Fibroblast of lung (primary cell): Measurements from ENCODE around the gene MDFIC. TPM values are rescaled to one million over a fixed set of nuclear protein-coding genes. Genes with fewer than 3 reads are reported as not detected.

Experiments used
- DNase-seq, 2 donors: peaks; one replicate each; pipeline versions ENCODE4 v3.0.0 to v3.0.0-alpha.2; 2010; ENCODE audit warnings: low read depth in 2 of 2
- H2AFZ ChIP-seq: 2 replicates; pipeline ENCODE4 v1.5.1; 2012; ENCODE audit warnings: low read length, control low read depth, inconsistent platforms
- H3K27ac ChIP-seq: 2 replicates; pipeline ENCODE4 v1.5.1; 2011; ENCODE audit warnings: low read length, control low read depth; ENCODE audit not compliant: insufficient read depth
- H3K27me3 ChIP-seq: 2 replicates; pipeline ENCODE4 v1.5.1; 2011; ENCODE audit warnings: mild to moderate bottlenecking, low read length; ENCODE audit not compliant: control insufficient read depth, insufficient read depth
- H3K36me3 ChIP-seq: 2 replicates; pipeline ENCODE4 v1.5.1; 2011; ENCODE audit warnings: low read length; ENCODE audit not compliant: control insufficient read depth, insufficient read depth
- H3K4me1 ChIP-seq: 2 replicates; pipeline ENCODE4 v1.5.1; 2011; ENCODE audit warnings: low read length; ENCODE audit not compliant: control insufficient read depth, insufficient read depth; ENCODE audit errors: extremely low read depth
- H3K4me2 ChIP-seq: 2 replicates; pipeline ENCODE4 v1.5.1; 2011; ENCODE audit warnings: low read length, control low read depth; ENCODE audit not compliant: insufficient read depth; ENCODE audit errors: extremely low read depth
- H3K4me3 ChIP-seq, 4 experiments: fragments of 200-600 bp in 1 of 4; sonication (generic) in 1 of 4; replicated peaks in 1 of 4; 2 replicates each; pipeline ENCODE4 v1.5.1; 2011 to 2016; ENCODE audit warnings: low read length in 4 of 4, low read depth in 3 of 4, mild to moderate bottlenecking in 3 of 4, control low read depth in 2 of 4, inconsistent platforms in 1 of 4, mixed read lengths in 1 of 4; ENCODE audit not compliant: insufficient read depth in 1 of 4; ENCODE audit errors: control extremely low read depth in 1 of 4
- H3K79me2 ChIP-seq: 2 replicates; pipeline ENCODE4 v1.5.1; 2012; ENCODE audit warnings: mild to moderate bottlenecking, low read length, inconsistent platforms; ENCODE audit not compliant: control insufficient read depth, insufficient read depth
- H3K9ac ChIP-seq: 2 replicates; pipeline ENCODE4 v1.5.1; 2011; ENCODE audit warnings: mild to moderate bottlenecking, low read length, control low read depth; ENCODE audit not compliant: insufficient read depth
- H3K9me3 ChIP-seq: 2 replicates; pipeline ENCODE4 v1.5.1; 2012; ENCODE audit warnings: low read depth, low read length; ENCODE audit not compliant: control insufficient read depth, insufficient read depth
- H4K20me1 ChIP-seq: 2 replicates; pipeline ENCODE4 v1.5.1; 2011; ENCODE audit warnings: low read length; ENCODE audit not compliant: control insufficient read depth, insufficient read depth; ENCODE audit errors: extremely low read depth
- EZH2 ChIP-seq: IDR thresholded peaks from 2 replicates; pipeline ENCODE4 v1.5.1; 2012; ENCODE audit warnings: low read length, control low read depth, mild to moderate bottlenecking; ENCODE audit errors: missing control alignments
- polyA plus RNA-seq, 2 donors: library from polyadenylated mRNA; depleted of rRNA in 1 of 2; stranded (reverse) in 1 of 2; unstranded in 1 of 2; fragments of >200 nt; gene quantifications; 2 replicates each; pipeline ENCODE4 v1.2.1, GENCODE V29; 2011 to 2012; ENCODE audit warnings: missing spikeins in 1 of 2
- total RNA-seq: library from RNA; depleted of rRNA; stranded (reverse); fragments of >200 nt; gene quantifications from 2 replicates; pipeline ENCODE4 v1.2.1, GENCODE V29; 2014
- TF ChIP-seq, protein P1 (sequence below), 2 donors: IDR thresholded peaks in 1 of 2; conservative IDR thresholded peaks in 1 of 2; 1 replicate in 1 of 2; 2 replicates in 1 of 2; pipeline ENCODE4 v1.5.1; 2011 to 2012; ENCODE audit warnings: low read length in 2 of 2, control low read depth in 1 of 2, inconsistent platforms in 1 of 2, low read depth in 1 of 2, mild to moderate bottlenecking in 1 of 2

MDFIC gene
- total and polyA plus RNA-seq, 2 donors (not counting 1 experiment from before 2014, with no cell fraction given) = 38.7 to 67.4 TPM

DNA sequence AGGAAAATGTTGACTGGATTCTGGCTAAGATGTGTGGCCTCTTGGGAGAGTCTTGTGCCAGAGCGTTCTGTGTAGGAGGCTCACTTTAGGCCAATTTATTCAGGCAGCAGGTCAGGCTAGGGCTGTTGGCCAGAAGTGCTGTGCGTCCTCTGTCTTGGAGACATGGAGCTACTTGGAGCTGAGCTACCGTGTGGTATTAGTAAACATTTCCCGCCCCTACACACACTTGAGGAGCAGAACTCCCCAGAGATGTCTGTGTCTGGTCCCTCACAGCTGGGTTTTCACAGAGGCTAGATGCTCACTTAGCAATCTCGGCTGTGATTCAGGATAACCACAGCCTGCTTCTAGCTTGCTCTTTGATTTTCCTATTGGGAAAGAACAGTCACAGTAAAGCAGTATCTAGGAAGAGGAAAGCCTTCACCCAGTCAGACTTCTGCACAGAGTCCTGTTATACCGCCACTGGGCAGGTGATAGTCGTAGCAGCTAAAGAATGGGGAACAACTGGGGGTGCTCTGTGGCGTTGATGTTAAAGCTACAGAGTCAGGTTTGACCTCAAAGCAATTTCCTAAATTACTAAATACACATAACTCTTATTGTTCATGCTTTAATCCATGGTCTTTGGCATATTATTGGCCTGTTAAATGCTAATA, 86.7 kb downstream of the MDFIC start:
- peak overlapping the region; percentile 68 for H3K4me2 ChIP-seq
- no peaks in the 10 kb centered on the region for H3K36me3 ChIP-seq
- no peaks in the 10 kb centered on the region for H3K27me3 ChIP-seq
- no peak overlapping the region for H3K4me3 ChIP-seq
- no peak overlapping the region for H3K9ac ChIP-seq
- peak overlapping the region; percentile 63 for H3K27ac ChIP-seq
- TF ChIP-seq, protein P1, sequence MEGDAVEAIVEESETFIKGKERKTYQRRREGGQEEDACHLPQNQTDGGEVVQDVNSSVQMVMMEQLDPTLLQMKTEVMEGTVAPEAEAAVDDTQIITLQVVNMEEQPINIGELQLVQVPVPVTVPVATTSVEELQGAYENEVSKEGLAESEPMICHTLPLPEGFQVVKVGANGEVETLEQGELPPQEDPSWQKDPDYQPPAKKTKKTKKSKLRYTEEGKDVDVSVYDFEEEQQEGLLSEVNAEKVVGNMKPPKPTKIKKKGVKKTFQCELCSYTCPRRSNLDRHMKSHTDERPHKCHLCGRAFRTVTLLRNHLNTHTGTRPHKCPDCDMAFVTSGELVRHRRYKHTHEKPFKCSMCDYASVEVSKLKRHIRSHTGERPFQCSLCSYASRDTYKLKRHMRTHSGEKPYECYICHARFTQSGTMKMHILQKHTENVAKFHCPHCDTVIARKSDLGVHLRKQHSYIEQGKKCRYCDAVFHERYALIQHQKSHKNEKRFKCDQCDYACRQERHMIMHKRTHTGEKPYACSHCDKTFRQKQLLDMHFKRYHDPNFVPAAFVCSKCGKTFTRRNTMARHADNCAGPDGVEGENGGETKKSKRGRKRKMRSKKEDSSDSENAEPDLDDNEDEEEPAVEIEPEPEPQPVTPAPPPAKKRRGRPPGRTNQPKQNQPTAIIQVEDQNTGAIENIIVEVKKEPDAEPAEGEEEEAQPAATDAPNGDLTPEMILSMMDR (conservative IDR thresholded peaks at IDR 0.05 in 1 of 2, IDR thresholded peaks at IDR 0.05 in 1 of 2; ENCODE audit: low read depth in 1 of 2, low read length in 2 of 2) = no peak
- no peak for TF ChIP-seq EZH2
- H3K79me2 ChIP-seq = peaks cover 11% of the 10 kb centered on the region
- peak; percentile 76 to 82 for DNase-seq
- peaks cover 8% of the 10 kb centered on the region for H3K4me1 ChIP-seq
- no peaks in the 10 kb centered on the region for H4K20me1 ChIP-seq
- no peaks in the 10 kb centered on the region for H3K9me3 ChIP-seq
- peak overlapping the region; percentile 10 for H2AFZ ChIP-seq

DNA sequence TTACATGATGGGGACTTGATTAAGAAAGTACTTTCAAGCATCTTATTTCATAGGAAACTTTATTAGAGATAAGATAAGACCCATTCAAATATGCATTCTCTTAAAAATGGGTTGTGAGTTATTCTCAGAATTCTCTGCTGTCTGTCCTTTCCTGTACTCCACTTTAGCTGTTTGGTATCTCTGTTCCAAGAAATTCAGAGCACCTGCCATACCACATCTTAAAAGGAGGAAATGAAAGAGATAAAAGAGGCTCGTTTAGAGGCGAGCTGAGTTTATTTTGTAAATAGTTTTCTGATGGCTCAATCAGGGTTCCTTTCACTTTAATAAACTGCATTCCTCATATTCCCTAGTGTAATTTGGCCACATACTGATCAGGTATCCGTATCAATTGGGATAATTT, 87.2 kb downstream of the MDFIC start:
- TF ChIP-seq EZH2 = no peak
- TF ChIP-seq, protein P1 (conservative IDR thresholded peaks at IDR 0.05 in 1 of 2, IDR thresholded peaks at IDR 0.05 in 1 of 2; ENCODE audit: low read depth in 1 of 2, low read length in 2 of 2) = no peak
- no peaks in the 10 kb centered on the region for H3K36me3 ChIP-seq
- H3K9ac ChIP-seq = no peak overlapping the region
- H2AFZ ChIP-seq = no peak overlapping the region
- H4K20me1 ChIP-seq = no peaks in the 10 kb centered on the region
- H3K4me2 ChIP-seq = peak overlapping the region; percentile 68
- no peak overlapping the region for H3K4me3 ChIP-seq
- peak overlapping the region; percentile 6 for H3K27ac ChIP-seq
- H3K27me3 ChIP-seq = no peaks in the 10 kb centered on the region
- peak in 1 of 2 donors; percentile 50 for DNase-seq
- no peaks in the 10 kb centered on the region for H3K9me3 ChIP-seq
- H3K4me1 ChIP-seq = peaks cover 8% of the 10 kb centered on the region
- peaks cover 11% of the 10 kb centered on the region for H3K79me2 ChIP-seq

DNA sequence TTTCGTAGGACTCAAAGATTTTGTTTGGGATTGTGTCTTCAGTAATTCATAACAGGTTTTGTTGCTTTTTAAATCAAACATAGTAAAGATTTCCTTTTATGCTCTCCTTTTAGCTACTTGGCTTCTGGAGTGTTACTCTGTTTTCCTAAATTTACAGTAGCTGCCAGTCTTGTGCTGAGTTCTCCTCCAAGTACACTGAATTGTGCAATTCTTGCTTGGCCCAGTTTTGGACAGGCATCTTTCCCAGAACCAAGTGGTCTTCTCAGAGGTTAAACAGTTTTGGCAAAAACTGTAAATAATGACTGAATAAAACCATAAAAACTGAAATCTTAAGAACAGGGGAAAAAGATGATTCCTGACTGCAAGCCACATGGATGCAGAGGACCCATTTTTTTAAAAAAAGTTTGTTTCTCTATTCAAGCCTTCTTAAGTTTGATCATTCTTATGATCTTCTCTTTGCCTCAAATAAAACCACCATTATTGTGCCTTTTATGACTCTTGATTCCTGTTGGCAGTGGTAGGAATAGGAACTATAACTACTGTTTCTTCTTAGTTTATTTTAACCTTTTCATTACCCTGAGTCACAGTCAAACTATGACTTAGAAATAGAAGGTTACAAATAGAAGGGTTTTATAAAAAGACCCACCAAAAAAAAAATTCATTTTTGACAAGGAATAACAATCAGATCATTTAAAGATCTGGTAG, 88.0 kb downstream of the MDFIC start:
- no peaks in the 10 kb centered on the region for H3K9me3 ChIP-seq
- no peak for TF ChIP-seq EZH2
- TF ChIP-seq, protein P1 (conservative IDR thresholded peaks at IDR 0.05 in 1 of 2, IDR thresholded peaks at IDR 0.05 in 1 of 2; ENCODE audit: low read depth in 1 of 2, low read length in 2 of 2) = no peak
- peak overlapping the region; percentile 6 for H3K27ac ChIP-seq
- DNase-seq = peak; percentile 41 to 92
- no peaks in the 10 kb centered on the region for H4K20me1 ChIP-seq
- H3K4me1 ChIP-seq = peaks cover 8% of the 10 kb centered on the region
- H2AFZ ChIP-seq = no peak overlapping the region
- H3K9ac ChIP-seq = no peak overlapping the region
- H3K79me2 ChIP-seq = peaks cover 11% of the 10 kb centered on the region
- H3K27me3 ChIP-seq = no peaks in the 10 kb centered on the region
- peak overlapping the region; percentile 68 for H3K4me2 ChIP-seq
- H3K4me3 ChIP-seq = no peak overlapping the region
- H3K36me3 ChIP-seq = no peaks in the 10 kb centered on the region
